H1 (cell line): ENCODE measurements around the gene MYOCD. TPM values are rescaled to one million over a fixed set of nuclear protein-coding genes. Genes with fewer than 3 reads are reported as not detected.
A peak's percentile ranks its signal among the peaks of the same experiment; 100 is the strongest.

Experiments used
- CTCF ChIA-PET: fragments of 300-600 bp; sonication (Branson Sonifier 250); formaldehyde crosslinking; loops from one replicate; lab custom pipeline; 2021; ENCODE audit not compliant: partially characterized antibody; lab: Charles Lee
- POLR2A ChIA-PET: fragments of 300-600 bp; sonication (Branson Sonifier 250); formaldehyde crosslinking; loops from one replicate; lab custom pipeline; 2021; ENCODE audit warnings: inconsistent platforms; ENCODE audit not compliant: partially characterized antibody; lab: Charles Lee
- DNase-seq, 2 experiments: peaks; one replicate each; pipeline versions ENCODE4 v3.0.0 to v3.0.0-alpha.2; 2010 to 2022; ENCODE audit warnings: low spot score in 2 of 2, low read depth in 1 of 2, mixed read lengths in 1 of 2
- FAIRE-seq: peaks from 2 replicates; lab custom pipeline; 2011; peaks lifted over from hg19 to GRCh38; lab: Jason Lieb, UNC
- H2AFZ ChIP-seq: 2 replicates; pipeline ENCODE4 v1.8.1; 2012; ENCODE audit warnings: low read length, inconsistent platforms
- H2AK5ac ChIP-seq: 2 replicates; pipeline ENCODE4 v1.6.1; 2013; ENCODE audit warnings: low read depth, low read length
- H2BK120ac ChIP-seq: replicated peaks from 2 replicates; pipeline ENCODE3; 2013; ENCODE audit warnings: low read depth, low read length, inconsistent platforms
- H2BK12ac ChIP-seq: 2 replicates; pipeline ENCODE4 v1.6.1; 2013; ENCODE audit warnings: low read depth, low read length
- H2BK15ac ChIP-seq: 2 replicates; pipeline ENCODE4 v1.6.1; 2013; ENCODE audit warnings: low read length
- H2BK20ac ChIP-seq: 2 replicates; pipeline ENCODE4 v1.6.1; 2013; ENCODE audit warnings: low read length
- H2BK5ac ChIP-seq: 2 replicates; pipeline ENCODE4 v1.6.1; 2013; ENCODE audit warnings: low read depth, low read length
- H3K14ac ChIP-seq: 2 replicates; pipeline ENCODE4 v1.6.1; 2013; ENCODE audit warnings: inconsistent platforms; ENCODE audit not compliant: insufficient read length
- H3K18ac ChIP-seq: 2 replicates; pipeline ENCODE4 v1.6.1; 2013; ENCODE audit warnings: low read length; ENCODE audit errors: extremely low read depth
- H3K23ac ChIP-seq: 2 replicates; pipeline ENCODE4 v1.6.1; 2013; ENCODE audit warnings: inconsistent platforms; ENCODE audit not compliant: insufficient read length
- H3K23me2 ChIP-seq: 2 replicates; pipeline ENCODE4 v1.6.1; 2013; ENCODE audit warnings: low read depth, low read length
- H3K27ac ChIP-seq: 2 replicates; pipeline ENCODE4 v1.6.1; 2011; ENCODE audit warnings: low read depth, low read length, inconsistent platforms
- H3K27me3 ChIP-seq, 4 experiments: replicated peaks in 1 of 4; 1 replicate in 1 of 4; 2 replicates in 3 of 4; pipeline versions ENCODE4 v1.6.1 to v1.8.1; 2011 to 2013; ENCODE audit warnings: low read length in 3 of 4, mild to moderate bottlenecking in 3 of 4, inconsistent platforms in 2 of 4, mixed read lengths in 2 of 4, moderate library complexity in 1 of 4; ENCODE audit not compliant: control insufficient read depth in 3 of 4, insufficient read depth in 3 of 4; ENCODE audit errors: extremely low read depth in 1 of 4
- H3K36me3 ChIP-seq, 4 experiments: 2 replicates each; pipeline versions ENCODE4 v1.6.1 to v1.8.1; 2011 to 2013; ENCODE audit warnings: mild to moderate bottlenecking in 4 of 4, low read length in 3 of 4, moderate library complexity in 2 of 4, control low read depth in 1 of 4, inconsistent platforms in 1 of 4; ENCODE audit not compliant: insufficient read depth in 4 of 4, control insufficient read depth in 2 of 4
- H3K4ac ChIP-seq: replicated peaks from 2 replicates; pipeline ENCODE3; 2013; ENCODE audit warnings: low read length, low read depth, mixed read lengths, inconsistent platforms; ENCODE audit not compliant: insufficient read length
- H3K4me1 ChIP-seq, 4 experiments: replicated peaks in 1 of 4; 1 replicate in 1 of 4; 2 replicates in 3 of 4; pipeline versions ENCODE4 v1.6.1 to v1.8.1; 2011 to 2013; ENCODE audit warnings: low read length in 3 of 4, inconsistent platforms in 2 of 4, mixed read lengths in 1 of 4; ENCODE audit not compliant: insufficient read depth in 4 of 4, control insufficient read depth in 3 of 4
- H3K4me2 ChIP-seq, 2 experiments: 2 replicates each; pipeline versions ENCODE4 v1.6.1 to v1.8.1; 2011 to 2013; ENCODE audit warnings: low read depth in 2 of 2, low read length in 2 of 2, control low read depth in 1 of 2, inconsistent platforms in 1 of 2, mild to moderate bottlenecking in 1 of 2; ENCODE audit not compliant: insufficient read depth in 1 of 2
- H3K4me3 ChIP-seq, 4 experiments: fragments of 200-600, 300-600 bp in 1 of 4; sonication (generic), shearing (Covaris generic), sonication (Bioruptor Twin) in 1 of 4; 2 replicates each; pipeline versions ENCODE4 v1.5.1 to v1.8.1; 2011 to 2016; ENCODE audit warnings: low read length in 4 of 4, low read depth in 3 of 4, control low read depth in 2 of 4, inconsistent platforms in 2 of 4, mild to moderate bottlenecking in 2 of 4, mixed read lengths in 1 of 4, moderate library complexity in 1 of 4; ENCODE audit not compliant: insufficient read depth in 2 of 4; ENCODE audit errors: extremely low read depth in 1 of 4
- H3K56ac ChIP-seq: replicated peaks from 2 replicates; pipeline ENCODE3; 2013; ENCODE audit warnings: low read depth, mild to moderate bottlenecking, mixed read lengths, low read length, inconsistent platforms; ENCODE audit not compliant: insufficient read length
- H3K79me1 ChIP-seq: 2 replicates; pipeline ENCODE4 v1.6.1; 2013; ENCODE audit warnings: low read depth, low read length, control low read depth
- H3K79me2 ChIP-seq, 2 experiments: 2 replicates each; pipeline versions ENCODE4 v1.6.1 to v1.8.1; 2012 to 2013; ENCODE audit warnings: low read length in 2 of 2, mild to moderate bottlenecking in 2 of 2, inconsistent platforms in 1 of 2; ENCODE audit not compliant: insufficient read depth in 2 of 2, control insufficient read depth in 1 of 2
- H3K9ac ChIP-seq, 4 experiments: replicated peaks in 1 of 4; 1 replicate in 1 of 4; 2 replicates in 3 of 4; pipeline versions ENCODE4 v1.6.1 to v1.8.1; 2011 to 2013; ENCODE audit warnings: low read depth in 3 of 4, low read length in 3 of 4, control low read depth in 2 of 4, mild to moderate bottlenecking in 2 of 4, moderate library complexity in 2 of 4, inconsistent platforms in 1 of 4; ENCODE audit errors: extremely low read depth in 1 of 4
- H3K9me3 ChIP-seq, 2 experiments: 2 replicates each; pipeline versions ENCODE4 v1.6.1 to v1.8.1; 2012 to 2013; ENCODE audit warnings: mild to moderate bottlenecking in 2 of 2, moderate library complexity in 2 of 2, control low read depth in 1 of 2, inconsistent platforms in 1 of 2, low read depth in 1 of 2, low read length in 1 of 2, mixed read lengths in 1 of 2; ENCODE audit not compliant: insufficient read depth in 2 of 2
- H4K20me1 ChIP-seq, 2 experiments: replicated peaks in 1 of 2; 2 replicates each; pipeline versions ENCODE3 to v1.8.1; 2011 to 2013; ENCODE audit warnings: inconsistent platforms in 2 of 2, low read length in 2 of 2, mild to moderate bottlenecking in 1 of 2; ENCODE audit not compliant: insufficient read depth in 2 of 2, control insufficient read depth in 1 of 2
- H4K5ac ChIP-seq: 2 replicates; pipeline ENCODE4 v1.6.1; 2013; ENCODE audit warnings: low read length, low read depth, mixed read lengths, inconsistent platforms; ENCODE audit not compliant: insufficient read length
- H4K8ac ChIP-seq: 2 replicates; pipeline ENCODE4 v1.8.0; 2013; ENCODE audit warnings: mild to moderate bottlenecking, moderate library complexity, low read length, inconsistent platforms; ENCODE audit not compliant: insufficient read depth; ENCODE audit errors: extremely low read depth
- H4K91ac ChIP-seq: replicated peaks from 2 replicates; pipeline ENCODE3; 2013; ENCODE audit warnings: low read length, mixed read lengths, inconsistent platforms; ENCODE audit not compliant: insufficient read length
- CBX8 ChIP-seq: fragments of 300-800, 300-1000 bp; sonication (generic); IDR thresholded peaks from 2 replicates; pipeline ENCODE4 v1.7.1; 2016; ENCODE audit warnings: low read depth, low read length, borderline replicate concordance
- SP1 ChIP-seq: IDR thresholded peaks from 2 replicates; pipeline ENCODE4 v1.6.1; 2011; ENCODE audit warnings: low read depth, low read length
- TAF1 ChIP-seq: IDR thresholded peaks from 2 replicates; pipeline ENCODE4 v1.6.1; 2011; ENCODE audit warnings: mild to moderate bottlenecking, low read depth, low read length
- ZNF274 ChIP-seq: IDR thresholded peaks from 2 replicates; pipeline ENCODE4 v1.7.0; 2012; ENCODE audit warnings: low read length, borderline replicate concordance; ENCODE audit errors: extremely low read depth
- WGBS, 2 experiments: shearing (Covaris generic) in 1 of 2; methylation state at CpG; one replicate each; pipeline versions ENCODE4 v1.1.6 to v1.1.7; 2013 to 2015; ENCODE audit warnings: low lambda C conversion rate in 2 of 2, mixed read lengths in 2 of 2, inconsistent platforms in 1 of 2, low coverage in 1 of 2, missing lambda C conversion rate in 1 of 2; ENCODE audit not compliant: insufficient replicate concordance in 2 of 2, insufficient coverage in 1 of 2, insufficient read length in 1 of 2; ENCODE audit errors: extremely low coverage in 1 of 2, missing lambda C conversion rate in 1 of 2; 5-methylcytosine and 5-hydroxymethylcytosine counted together
- polyA plus RNA-seq, 7 experiments: library from polyadenylated mRNA; depleted of rRNA in 3 of 7; stranded (reverse) in 5 of 7; unstranded in 2 of 7; fragments of >200 nt in 5 of 7; fragments of 200-250 nt in 2 of 7; gene quantifications; 1 replicate in 5 of 7; 2 replicates in 1 of 7; 4 replicates in 1 of 7; pipeline versions ENCODE4 v1.2.1 to v1.2.3, GENCODE V29; 2011 to 2013; ENCODE audit warnings: missing spikeins in 2 of 7, mixed read lengths in 2 of 7
- total RNA-seq: library from RNA; stranded (reverse); fragmentation: NEBNext Ultra II Directional; extraction: Animal tissue kit (Norgen Biotek cat#: 25700); gene quantifications from 2 replicates; pipeline ENCODE4 v1.2.1, GENCODE V29; 2021

MYOCD gene
- total and polyA plus RNA-seq, 2 of the 8 experiments (the other 6 are each of a cell fraction or from before 2014, with no cell fraction given), result 0.30 to 4.9 TPM

DNA sequence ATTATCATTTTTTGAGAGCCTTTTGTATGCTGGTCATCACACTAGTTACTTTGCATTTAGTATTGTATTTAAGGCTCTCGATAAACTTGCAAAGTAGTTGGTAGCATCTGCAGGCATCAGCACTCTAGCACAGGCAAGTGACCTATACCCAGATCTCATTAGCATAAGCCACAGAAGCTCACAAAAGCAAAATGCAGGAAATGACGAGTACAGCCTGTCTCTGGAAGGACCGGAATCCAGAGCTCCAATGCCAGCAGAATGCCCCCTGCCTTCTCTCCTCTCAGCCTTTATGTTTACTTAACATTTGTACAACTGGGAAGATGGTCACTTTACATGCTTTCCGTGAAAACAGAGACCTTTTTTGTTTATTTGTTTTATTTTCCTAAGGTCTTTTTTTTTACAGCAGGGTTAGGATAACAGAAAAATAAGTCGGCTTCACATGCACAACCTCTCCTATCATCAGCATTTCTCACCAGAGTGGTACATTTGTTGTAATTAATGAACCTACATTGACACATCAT is 45.4 kb upstream of the MYOCD start:
- Histone ChIP-seq H3K9ac (no peak overlapping the region), H4K91ac (no peak overlapping the region), H3K27me3 (no peaks in the 10 kb centered on the region), H3K36me3 (no peaks in the 10 kb centered on the region), H2BK5ac (no peak overlapping the region), H3K18ac (no peak overlapping the region), H4K8ac (no peak overlapping the region), H3K23ac (no peak overlapping the region), H4K5ac (no peak overlapping the region), H3K4me1 (peaks cover 0 to 14% (median 5%) of the 10 kb centered on the region in 4 experiments; a peak in 4 of 7 replicates), H3K56ac (no peak overlapping the region), H3K4ac (no peak overlapping the region), H3K4me2 (no peak overlapping the region), H3K4me3 (no peak overlapping the region), H3K79me2 (no peaks in the 10 kb centered on the region), H2BK120ac (no peak overlapping the region), H2AK5ac (no peak overlapping the region), H3K23me2 (no peaks in the 10 kb centered on the region; the same call in 1 of the 2 replicates), H2AFZ (0 out of 2 replicates have a peak overlapping the region, but pooled peaks have one; percentile 6), H4K20me1 (no peaks in the 10 kb centered on the region), H3K79me1 (no peaks in the 10 kb centered on the region), H2BK20ac (no peak overlapping the region), H3K27ac (no peak overlapping the region), H2BK15ac (no peak overlapping the region), H3K14ac (no peak overlapping the region), H2BK12ac (no peak overlapping the region), H3K9me3 (no peaks in the 10 kb centered on the region)
- POLR2A ChIA-PET, result interaction anchor here (1.1 kb wide), 1 partner anchor 10 kb away, joined by 3 read pairs; no protein-coding TSS in a partner anchor
- DNase-seq (no peak), FAIRE-seq (peak; percentile 39)
- no peak for TF ChIP-seq ZNF274
- TF ChIP-seq CBX8, result no peak
- TF ChIP-seq TAF1, result no peak
- TF ChIP-seq SP1, result no peak
- CTCF ChIA-PET, result interaction anchor here (1.0 to 2.0 kb wide), 4 partner anchors 11 to 120 kb away, joined by 3 to 6 read pairs (median 4); no protein-coding TSS in a partner anchor
- 77% methylated on average over 5 of the region's 5 CpGs; no CpG with 5 or more reads in 1 of the 2 experiments for WGBS, 2 experiments
